NCI-H1694 (cell line): ENCODE results near the gene C19orf81.

Source experiments
- DNase-seq: peaks from one replicate; lab custom pipeline; 2025; lab: John Stamatoyannopoulos, UW

C19orf81 gene

GRCh38 chr19:50658441-50659317 lies 9.4 kb downstream of the C19orf81 start:
- no peak for DNase-seq

- DNase-seq = no peak
Measured at GRCh38 chr19:50659318-50660087, 10.3 kb downstream of the C19orf81 start.

GRCh38 chr19:50660088-50660366 lies 10.8 kb downstream of the C19orf81 start:
- DNase-seq = no peak

GRCh38 chr19:50661023-50661422 lies 11.8 kb downstream of the C19orf81 start:
- no peak for DNase-seq

- DNase-seq = no peak
Measured at GRCh38 chr19:50661766-50662650, 12.8 kb downstream of the C19orf81 start.

- no peak for DNase-seq
Measured at GRCh38 chr19:50662651-50663481, 13.6 kb downstream of the C19orf81 start.

GRCh38 chr19:50663482-50663790 lies 14.2 kb downstream of the C19orf81 start:
- no peak for DNase-seq

GRCh38 chr19:50664204-50664603 lies 15.0 kb downstream of the C19orf81 start:
- no peak for DNase-seq

GRCh38 chr19:50666346-50667176 lies 17.3 kb downstream of the C19orf81 start:
- DNase-seq = no peak

- no peak for DNase-seq
Measured at GRCh38 chr19:50667177-50667758, 18.0 kb downstream of the C19orf81 start.

GRCh38 chr19:50667759-50668231 lies 18.6 kb downstream of the C19orf81 start:
- DNase-seq = no peak

- no peak for DNase-seq
Measured at GRCh38 chr19:50668416-50668815, 19.2 kb downstream of the C19orf81 start.

GRCh38 chr19:50668879-50669278 lies 19.6 kb downstream of the C19orf81 start:
- DNase-seq = no peak

- no peak for DNase-seq
Measured at GRCh38 chr19:50669302-50670101, 20.3 kb downstream of the C19orf81 start.

GRCh38 chr19:50670102-50670380 lies 20.8 kb downstream of the C19orf81 start:
- DNase-seq = no peak

GRCh38 chr19:50673118-50673517 lies 23.9 kb downstream of the C19orf81 start:
- DNase-seq = no peak

- no peak for DNase-seq
Measured at GRCh38 chr19:50676625-50677197, 27.5 kb downstream of the C19orf81 start.

- DNase-seq = no peak
Measured at GRCh38 chr19:50677636-50678035, 28.4 kb downstream of the C19orf81 start.

GRCh38 chr19:50678323-50678722 lies 29.1 kb downstream of the C19orf81 start:
- no peak for DNase-seq
